Erythroblast (primary cell): Measurements from ENCODE around the gene CTNNAL1.

Source experiments
- GATA1 ChIP-seq: IDR thresholded peaks from 2 replicates; pipeline ENCODE4 v1.6.1; 2011; ENCODE audit warnings: low read depth, mild to moderate bottlenecking, control low read depth, low read length, moderate library complexity
- POLR2A ChIP-seq: IDR thresholded peaks from 2 replicates; pipeline ENCODE4 v1.6.1; 2011; ENCODE audit warnings: mild to moderate bottlenecking, low read length

DNA sequence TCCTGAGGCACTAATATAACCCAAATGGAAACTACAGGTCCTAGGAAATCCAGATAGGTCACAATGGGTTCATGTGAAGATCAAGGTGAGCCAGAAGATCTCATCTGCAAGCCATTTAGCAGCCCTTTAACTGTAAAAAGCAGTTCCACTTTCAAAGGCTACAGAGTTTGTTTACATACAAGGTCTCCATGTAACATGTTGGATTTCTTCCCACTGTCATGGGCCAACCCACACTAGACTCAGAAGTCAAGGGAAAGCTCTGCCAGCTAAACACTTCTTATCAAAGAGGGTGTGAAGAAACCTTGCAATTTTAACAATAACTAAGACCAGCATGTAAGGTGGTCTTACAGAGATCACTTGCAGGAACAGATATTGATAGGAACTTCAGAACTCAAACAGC lies 3.8 kb upstream of the CTNNAL1 start:
- no peak for TF ChIP-seq POLR2A
- no peak for TF ChIP-seq GATA1
